ENCODE results near the gene PROCA1. TPM values are rescaled to one million over a fixed set of nuclear protein-coding genes. Genes with fewer than 3 reads are reported as not detected.
"Not testable (repeated sequence)": the region's sequence is repeated elsewhere in the genome, so short reads cannot be mapped to it uniquely, and the experiment has no call there.

The PROCA1 gene
- total and polyA plus RNA-seq, 9 of the 15 experiments (the other 6 are each of a cell fraction or from before 2014, with no cell fraction given), result 0.78 to 16.2 (median 5.6) TPM

DNA sequence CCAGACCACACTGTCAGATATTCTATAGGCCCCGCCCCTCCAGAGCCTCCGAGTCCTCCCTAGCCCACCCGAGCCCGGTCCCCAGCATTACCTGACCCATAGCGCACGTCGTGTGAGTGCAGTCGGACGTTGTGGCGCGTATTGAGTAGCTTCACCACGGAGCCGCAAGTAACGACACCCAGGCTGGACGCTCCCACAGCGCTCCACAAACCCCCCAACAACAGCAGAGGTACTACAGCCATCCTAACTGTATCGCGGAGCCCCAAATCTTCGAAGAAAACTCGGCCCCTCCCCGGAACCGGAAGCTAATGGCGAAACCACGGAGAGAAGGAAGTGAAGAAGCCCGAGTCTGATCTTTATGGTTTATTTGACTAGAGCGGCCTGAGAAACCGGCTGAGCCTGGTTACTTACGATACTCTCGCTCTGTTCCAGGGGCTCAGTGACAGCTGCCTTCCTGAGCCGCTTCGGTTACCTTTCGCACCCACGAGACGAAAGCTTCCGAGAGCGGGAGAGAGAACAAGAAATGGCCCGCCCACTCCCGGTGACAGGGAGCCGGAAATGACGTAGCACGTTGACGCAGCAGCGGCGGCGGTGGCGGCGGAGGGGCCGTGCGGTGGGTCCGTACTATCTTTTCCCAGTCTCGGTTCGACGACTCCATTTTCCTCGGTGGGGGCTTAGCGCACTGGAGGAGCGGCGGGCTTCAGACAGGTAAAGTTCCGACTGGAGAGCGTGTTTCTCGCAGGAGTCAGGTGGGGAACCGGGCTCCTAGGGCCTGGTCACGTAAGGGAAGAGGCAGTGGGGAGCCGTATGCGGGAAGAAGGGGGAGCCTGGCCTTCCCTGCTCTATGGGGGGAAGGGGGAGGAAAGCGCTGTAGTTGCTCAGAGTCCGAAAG lies 49.8 kb downstream of the PROCA1 start, which contains the start of the genes SDF2 and SUPT6H (continued):
- TF ChIP-seq, protein P1, sequence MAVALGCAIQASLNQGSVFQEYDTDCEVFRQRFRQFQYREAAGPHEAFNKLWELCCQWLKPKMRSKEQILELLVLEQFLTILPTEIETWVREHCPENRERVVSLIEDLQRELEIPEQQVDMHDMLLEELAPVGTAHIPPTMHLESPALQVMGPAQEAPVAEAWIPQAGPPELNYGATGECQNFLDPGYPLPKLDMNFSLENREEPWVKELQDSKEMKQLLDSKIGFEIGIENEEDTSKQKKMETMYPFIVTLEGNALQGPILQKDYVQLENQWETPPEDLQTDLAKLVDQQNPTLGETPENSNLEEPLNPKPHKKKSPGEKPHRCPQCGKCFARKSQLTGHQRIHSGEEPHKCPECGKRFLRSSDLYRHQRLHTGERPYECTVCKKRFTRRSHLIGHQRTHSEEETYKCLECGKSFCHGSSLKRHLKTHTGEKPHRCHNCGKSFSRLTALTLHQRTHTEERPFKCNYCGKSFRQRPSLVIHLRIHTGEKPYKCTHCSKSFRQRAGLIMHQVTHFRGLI (CRISPR knock-in tag; IDR thresholded peaks at IDR 0.05), result no peak
- no peak for TF ChIP-seq MYNN (IDR thresholded peaks at IDR 0.05)
- no peak for TF ChIP-seq MYNN (CRISPR knock-in tag; IDR thresholded peaks at IDR 0.05)

DNA sequence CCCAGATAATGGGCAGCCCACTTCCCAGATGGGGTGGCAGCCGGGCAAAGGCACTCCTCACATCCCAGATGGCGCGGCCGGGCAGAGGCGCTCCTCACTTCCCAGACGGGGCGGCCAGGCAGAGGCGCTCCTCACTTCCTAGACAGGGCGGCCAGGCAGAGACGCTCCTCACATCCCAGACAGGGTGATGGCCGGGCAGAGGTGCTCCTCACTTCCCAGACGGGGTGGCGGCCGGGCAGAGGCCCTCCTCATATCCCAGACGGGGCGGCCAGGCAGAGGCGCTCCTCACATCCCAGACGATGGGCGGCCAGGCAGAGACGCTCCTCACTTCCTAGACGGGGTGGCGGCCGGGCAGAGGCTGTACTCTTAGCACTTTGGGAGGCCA lies 52.2 kb downstream of the PROCA1 start:
- H3K4me3 ChIP-seq; H3K9me1 ChIP-seq (ENCODE audit: control insufficient read depth, insufficient read depth, low read length); H2AFZ ChIP-seq (ENCODE audit: low read depth, low read length); BruUV-seq (replicated peaks); H3K4me2 ChIP-seq (ENCODE audit: insufficient read depth, low read length); POLR2A ChIA-PET; FAIRE-seq; DNase-seq (ENCODE audit: extremely low read depth in 1 of 4, low spot score in 3 of 4); H3K9me3 ChIP-seq (replicated peaks; ENCODE audit: control insufficient read depth, insufficient read depth, low read depth, low read length); CTCF ChIA-PET (ENCODE audit: low intra/inter-chr PET ratio); ATAC-seq; H3K9ac ChIP-seq (ENCODE audit: insufficient read depth in 1 of 2, low read depth in 2 of 2, low read length in 2 of 2); H3K27ac ChIP-seq (ENCODE audit: extremely low read depth, low read depth, low read length); in situ Hi-C loops (cut with MboI); intact Hi-C loops (cut with micrococcal nuclease); H3K27me3 ChIP-seq (ENCODE audit: control insufficient read depth in 2 of 2, insufficient read depth in 2 of 2, low read length in 2 of 2); H4K20me1 ChIP-seq (replicated peaks; ENCODE audit: control insufficient read depth, insufficient read depth, low read length): not testable (repeated sequence)
- Histone ChIP-seq H3K79me2 (ENCODE audit: control insufficient read depth, insufficient read depth, low read length) (peaks cover 64% of the 10 kb centered on the region), H3K4me1 (replicated peaks in 1 of 2; ENCODE audit: control insufficient read depth in 2 of 2, insufficient read depth in 2 of 2, low read length in 2 of 2) (peaks cover 6 to 10% of the 10 kb centered on the region in 2 experiments; a peak in 3 of 5 replicates), H3K36me3 (ENCODE audit: control insufficient read depth, insufficient read depth, low read length) (peaks cover 50% of the 10 kb centered on the region; the same call in 2 of the 3 replicates)
- 96% methylated on average over 20 of the region's 23 CpGs for WGBS (ENCODE audit: insufficient coverage, low coverage, missing lambda C conversion rate)
- peak; percentile 37; the same call in 1 of the 2 replicates for TF ChIP-seq RBFOX2 (IDR thresholded peaks at IDR 0.05; ENCODE audit: low read depth, low read length)
